A549 treated with CpdA at 1 μM for 4 hours (cell line): ENCODE measurements around the gene CMTM2. TPM values are rescaled to one million over a fixed set of nuclear protein-coding genes. Genes with fewer than 3 reads are reported as not detected.

Source experiments
- total RNA-seq: library from RNA; stranded (reverse); fragments of 200-300 nt; extraction: Qiagen RNA extraction; gene quantifications from 5 replicates; pipeline ENCODE4 v1.2.3, GENCODE V29; 2022; ENCODE audit warnings: low read depth

The CMTM2 gene
- 0.15 TPM in 1 of 5 replicates, not detected in the others for total RNA-seq

DNA sequence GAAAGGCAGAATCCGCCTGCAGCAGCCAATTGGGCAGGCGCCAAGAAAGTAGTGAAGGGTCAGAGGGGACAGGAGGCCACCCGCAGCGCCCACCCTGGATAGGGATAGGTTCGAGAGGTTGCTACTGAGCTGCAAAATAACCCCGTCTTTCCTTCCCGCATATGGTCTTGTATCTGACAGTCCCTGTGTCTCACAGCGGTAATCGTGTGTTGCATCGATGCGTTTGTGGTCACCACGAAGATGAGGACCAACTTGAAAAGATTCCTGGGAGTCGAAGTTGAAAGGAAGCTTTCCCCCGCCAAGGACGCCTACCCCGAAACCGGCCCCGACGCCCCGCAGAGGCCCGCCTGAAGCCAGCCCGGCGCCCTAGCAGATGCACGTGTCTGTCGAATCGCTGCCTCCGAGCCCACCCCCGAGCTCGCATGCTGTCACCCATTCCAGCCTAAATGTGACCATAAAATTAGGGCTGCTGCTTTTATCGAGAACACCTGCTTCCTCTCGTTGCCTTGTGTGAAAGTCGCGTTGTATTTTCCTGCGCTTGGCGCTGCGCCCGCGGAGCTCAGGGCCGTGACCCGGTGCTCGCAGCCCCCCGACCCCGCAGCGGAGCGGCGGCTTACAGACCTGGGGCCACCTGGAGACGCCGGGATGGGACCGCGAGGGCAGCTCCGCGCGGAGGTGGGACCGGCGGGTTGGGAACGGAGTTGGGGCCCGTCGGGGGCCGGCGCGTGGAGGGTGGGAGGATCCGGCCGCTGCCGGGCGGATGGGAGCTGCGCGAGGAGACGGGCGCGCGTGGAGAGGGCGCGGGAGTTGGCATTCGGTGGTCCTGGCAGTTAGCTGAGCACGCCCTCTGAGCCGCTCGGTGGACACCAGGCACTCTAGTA is at the start of gene CMTM2:
CMTM2 (plus strand) TSS at position 813 of the 881 bp plus-strand sequence. CDS start 145 bp downstream, outside the sequence.

GRCh38 chr16:66549284-66550131 is 29.8 kb upstream of the CMTM2 start, which contains the start of gene TK2:
Gene TK2 (minus strand): TSS chr16:66550122. CDS start chr16:66550061, 61 bp downstream.

DNA sequence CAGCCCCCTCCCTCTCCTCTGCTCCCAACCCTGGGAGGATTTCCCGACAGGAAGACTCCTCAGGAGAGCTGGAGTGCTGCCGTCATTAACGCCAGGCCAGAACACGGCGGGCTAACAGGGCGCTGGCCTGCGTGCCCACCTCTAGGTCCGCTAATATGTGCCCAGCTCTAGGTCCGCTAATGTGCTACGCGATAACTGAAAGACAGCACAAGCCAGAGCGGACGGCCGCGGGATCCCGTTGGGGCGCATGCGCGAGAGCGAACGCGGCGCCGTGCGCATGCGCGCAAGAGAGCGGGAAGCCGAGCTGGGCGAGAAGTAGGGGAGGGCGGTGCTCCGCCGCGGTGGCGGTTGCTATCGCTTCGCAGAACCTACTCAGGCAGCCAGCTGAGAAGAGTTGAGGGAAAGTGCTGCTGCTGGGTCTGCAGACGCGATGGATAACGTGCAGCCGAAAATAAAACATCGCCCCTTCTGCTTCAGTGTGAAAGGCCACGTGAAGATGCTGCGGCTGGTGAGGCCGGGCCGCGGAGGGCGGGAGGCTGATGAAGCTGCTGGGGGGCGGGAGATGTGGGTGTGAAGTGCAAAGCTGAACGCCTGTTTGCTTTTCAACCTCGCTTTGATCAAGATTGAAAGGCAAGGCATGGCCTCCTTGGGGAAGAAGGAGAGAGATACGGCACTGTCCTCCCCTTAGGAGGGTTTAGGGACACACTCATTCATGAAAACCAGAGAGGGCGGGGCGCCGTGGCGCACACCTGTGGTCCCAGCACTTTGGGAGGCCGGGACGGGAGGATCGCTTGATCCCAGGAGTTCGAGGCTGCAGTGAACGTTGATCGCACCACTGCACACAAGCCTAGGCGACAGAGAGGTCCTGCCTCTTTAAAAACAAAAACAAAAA is 26.7 kb upstream of the CMTM2 start, which contains the start of gene CKLF:
CKLF (plus strand) TSS at position 291 of the 892 bp plus-strand sequence; CDS start at position 431, 140 bp downstream.

GRCh38 chr16:66566051-66566901 is 13.0 kb upstream of the CMTM2 start, which contains the start of gene CMTM1:
Gene CMTM1 (plus strand): TSS chr16:66566439. CDS start chr16:66566514, 75 bp downstream.

GRCh38 chr16:66604376-66605176 is 25.3 kb downstream of the CMTM2 start, which contains the start of gene CMTM3:
Gene CMTM3 (plus strand): TSS chr16:66604704. CDS start chr16:66604806, 102 bp downstream.

Other genes with a start within 250 kb of the CMTM2 start
- 0.12 to 0.41 TPM (median 0.17 TPM) in 5 replicates for gene CDH5, start 212.8 kb upstream of the CMTM2 start, total RNA-seq
- gene BEAN1, start 152.2 kb upstream of the CMTM2 start, total RNA-seq = 2.4 to 3.8 TPM (median 2.8 TPM) in 5 replicates
- 14.3 to 18.9 TPM (median 15.8 TPM) in 5 replicates for gene TK2, start 29.3 kb upstream of the CMTM2 start, total RNA-seq
- 60.3 to 70.7 TPM (median 62.7 TPM) in 5 replicates for gene CKLF, start 26.9 kb upstream of the CMTM2 start, total RNA-seq
- 0.89 to 2.0 TPM (median 1.5 TPM) in 4 of 5 replicates, not detected in the other for gene CMTM1, start 13.0 kb upstream of the CMTM2 start, total RNA-seq
- gene CMTM3, start 25.2 kb downstream of the CMTM2 start, total RNA-seq = 65.8 to 81.0 TPM (median 74.2 TPM) in 5 replicates
- gene CMTM4, start 117.3 kb downstream of the CMTM2 start, total RNA-seq = 20.7 to 34.6 TPM (median 31.2 TPM) in 5 replicates
- 42.7 to 59.9 TPM (median 51.9 TPM) in 5 replicates for gene DYNC1LI2, start 172.1 kb downstream of the CMTM2 start, total RNA-seq
- 0.07 TPM in 1 of 5 replicates, not detected in the others for gene TERB1, start 222.1 kb downstream of the CMTM2 start, total RNA-seq